ENCODE results near the gene IPPK.

DNA sequence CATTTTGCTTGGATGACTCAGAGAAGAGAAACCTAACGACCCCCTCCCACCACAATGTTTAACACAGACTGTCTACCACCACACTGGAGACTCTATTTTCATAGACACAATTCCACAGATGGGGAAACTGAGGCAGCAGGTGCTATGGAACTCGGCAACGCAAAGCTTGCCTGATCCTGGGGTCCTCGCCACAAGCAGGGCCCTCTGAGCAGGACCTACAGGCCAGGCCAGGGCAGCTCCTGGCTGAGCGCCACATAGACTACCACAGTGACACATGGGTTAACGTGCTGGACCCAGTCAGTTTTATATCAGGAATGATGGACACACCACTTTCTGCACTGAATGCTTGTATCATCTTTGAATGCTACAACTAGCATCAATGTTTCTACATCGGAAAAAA lies 11.8 kb downstream of the IPPK start:
- TF ChIP-seq, protein P1, sequence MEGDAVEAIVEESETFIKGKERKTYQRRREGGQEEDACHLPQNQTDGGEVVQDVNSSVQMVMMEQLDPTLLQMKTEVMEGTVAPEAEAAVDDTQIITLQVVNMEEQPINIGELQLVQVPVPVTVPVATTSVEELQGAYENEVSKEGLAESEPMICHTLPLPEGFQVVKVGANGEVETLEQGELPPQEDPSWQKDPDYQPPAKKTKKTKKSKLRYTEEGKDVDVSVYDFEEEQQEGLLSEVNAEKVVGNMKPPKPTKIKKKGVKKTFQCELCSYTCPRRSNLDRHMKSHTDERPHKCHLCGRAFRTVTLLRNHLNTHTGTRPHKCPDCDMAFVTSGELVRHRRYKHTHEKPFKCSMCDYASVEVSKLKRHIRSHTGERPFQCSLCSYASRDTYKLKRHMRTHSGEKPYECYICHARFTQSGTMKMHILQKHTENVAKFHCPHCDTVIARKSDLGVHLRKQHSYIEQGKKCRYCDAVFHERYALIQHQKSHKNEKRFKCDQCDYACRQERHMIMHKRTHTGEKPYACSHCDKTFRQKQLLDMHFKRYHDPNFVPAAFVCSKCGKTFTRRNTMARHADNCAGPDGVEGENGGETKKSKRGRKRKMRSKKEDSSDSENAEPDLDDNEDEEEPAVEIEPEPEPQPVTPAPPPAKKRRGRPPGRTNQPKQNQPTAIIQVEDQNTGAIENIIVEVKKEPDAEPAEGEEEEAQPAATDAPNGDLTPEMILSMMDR (conservative IDR thresholded peaks at IDR 0.05; ENCODE audit: low read depth, low read length): no peak
- TF ChIP-seq SMC3 (IDR thresholded peaks at IDR 0.05; ENCODE audit: low read depth, low read length): no peak
- no peak for TF ChIP-seq POLR2A (IDR thresholded peaks at IDR 0.05; ENCODE audit: low read depth, low read length)
- TF ChIP-seq, protein P2, sequence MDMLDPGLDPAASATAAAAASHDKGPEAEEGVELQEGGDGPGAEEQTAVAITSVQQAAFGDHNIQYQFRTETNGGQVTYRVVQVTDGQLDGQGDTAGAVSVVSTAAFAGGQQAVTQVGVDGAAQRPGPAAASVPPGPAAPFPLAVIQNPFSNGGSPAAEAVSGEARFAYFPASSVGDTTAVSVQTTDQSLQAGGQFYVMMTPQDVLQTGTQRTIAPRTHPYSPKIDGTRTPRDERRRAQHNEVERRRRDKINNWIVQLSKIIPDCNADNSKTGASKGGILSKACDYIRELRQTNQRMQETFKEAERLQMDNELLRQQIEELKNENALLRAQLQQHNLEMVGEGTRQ (IDR thresholded peaks at IDR 0.05; ENCODE audit: low read depth, low read length): no peak
- no peak for TF ChIP-seq CEBPB (IDR thresholded peaks at IDR 0.05; ENCODE audit: low read depth, low read length)
- no peak for TF ChIP-seq RAD21 (IDR thresholded peaks at IDR 0.05; ENCODE audit: low read length)
- TF ChIP-seq RCOR1 (IDR thresholded peaks at IDR 0.05; ENCODE audit: insufficient replicate concordance, low read length): no peak
- no peak for TF ChIP-seq RFX5 (IDR thresholded peaks at IDR 0.05; ENCODE audit: low read depth, low read length)
- no peak for TF ChIP-seq MAZ (IDR thresholded peaks at IDR 0.05; ENCODE audit: borderline replicate concordance, low read depth, low read length)
- TF ChIP-seq MXI1 (IDR thresholded peaks at IDR 0.05; ENCODE audit: borderline replicate concordance, low read depth, low read length): no peak
- TF ChIP-seq FOS (IDR thresholded peaks at IDR 0.05; ENCODE audit: low read depth, low read length): no peak
- TF ChIP-seq NFE2L2 (IDR thresholded peaks at IDR 0.05; ENCODE audit: low read depth, low read length): no peak
- TF ChIP-seq MAFK (IDR thresholded peaks at IDR 0.05; ENCODE audit: low read depth, low read length): no peak
